NT2/D1 (cell line): ENCODE results near the gene TRAPPC5.
A peak's percentile ranks its signal among the peaks of the same experiment; 100 is the strongest.

Source experiments
- DNase-seq: peaks from one replicate; pipeline ENCODE4 v3.0.0-alpha.2; 2011; ENCODE audit warnings: low read depth, low spot score
- H3K27me3 ChIP-seq: 2 replicates; pipeline ENCODE4 v1.6.0; 2011; ENCODE audit warnings: mild to moderate bottlenecking; ENCODE audit not compliant: insufficient read length, insufficient read depth
- H3K36me3 ChIP-seq: 2 replicates; pipeline ENCODE4 v1.6.1; 2011; ENCODE audit warnings: mild to moderate bottlenecking, low read length, mixed read lengths; ENCODE audit not compliant: insufficient read depth, insufficient read length
- H3K4me1 ChIP-seq: 2 replicates; pipeline ENCODE4 v1.5.1; 2011; ENCODE audit not compliant: insufficient read depth, insufficient read length
- H3K4me3 ChIP-seq: 2 replicates; pipeline ENCODE4 v1.5.1; 2011; ENCODE audit warnings: low read depth; ENCODE audit not compliant: insufficient read length
- H3K9ac ChIP-seq: 2 replicates; pipeline ENCODE4 v1.6.0; 2011; ENCODE audit warnings: low read depth; ENCODE audit not compliant: insufficient read length
- H3K9me3 ChIP-seq: 2 replicates; pipeline ENCODE4 v1.5.1; 2011; ENCODE audit warnings: mild to moderate bottlenecking, low read length; ENCODE audit not compliant: insufficient read depth
- SUZ12 ChIP-seq: IDR thresholded peaks from 2 replicates; pipeline ENCODE4 v1.6.1; 2011; ENCODE audit not compliant: insufficient read length, insufficient read depth; ENCODE audit errors: extremely low read depth
- YY1 ChIP-seq: IDR thresholded peaks from 2 replicates; pipeline ENCODE4 v1.6.1; 2011; ENCODE audit not compliant: insufficient read length, insufficient read depth
- ZNF274 ChIP-seq: IDR thresholded peaks from 2 replicates; pipeline ENCODE4 v1.6.1; 2011; ENCODE audit warnings: mild to moderate bottlenecking, low read depth, low read length

Gene TRAPPC5

GRCh38 chr19:7703332-7703731 lies 22.7 kb downstream of the TRAPPC5 start:
- Histone ChIP-seq H3K9ac (no peak overlapping the region), H3K36me3 (no peaks in the 10 kb centered on the region), H3K4me1 (peaks cover 12% of the 10 kb centered on the region), H3K9me3 (no peaks in the 10 kb centered on the region), H3K4me3 (no peak overlapping the region), H3K27me3 (peaks cover 16% of the 10 kb centered on the region)
- TF ChIP-seq ZNF274 (no peak), YY1 (no peak), SUZ12 (no peak)
- no peak for DNase-seq

DNA sequence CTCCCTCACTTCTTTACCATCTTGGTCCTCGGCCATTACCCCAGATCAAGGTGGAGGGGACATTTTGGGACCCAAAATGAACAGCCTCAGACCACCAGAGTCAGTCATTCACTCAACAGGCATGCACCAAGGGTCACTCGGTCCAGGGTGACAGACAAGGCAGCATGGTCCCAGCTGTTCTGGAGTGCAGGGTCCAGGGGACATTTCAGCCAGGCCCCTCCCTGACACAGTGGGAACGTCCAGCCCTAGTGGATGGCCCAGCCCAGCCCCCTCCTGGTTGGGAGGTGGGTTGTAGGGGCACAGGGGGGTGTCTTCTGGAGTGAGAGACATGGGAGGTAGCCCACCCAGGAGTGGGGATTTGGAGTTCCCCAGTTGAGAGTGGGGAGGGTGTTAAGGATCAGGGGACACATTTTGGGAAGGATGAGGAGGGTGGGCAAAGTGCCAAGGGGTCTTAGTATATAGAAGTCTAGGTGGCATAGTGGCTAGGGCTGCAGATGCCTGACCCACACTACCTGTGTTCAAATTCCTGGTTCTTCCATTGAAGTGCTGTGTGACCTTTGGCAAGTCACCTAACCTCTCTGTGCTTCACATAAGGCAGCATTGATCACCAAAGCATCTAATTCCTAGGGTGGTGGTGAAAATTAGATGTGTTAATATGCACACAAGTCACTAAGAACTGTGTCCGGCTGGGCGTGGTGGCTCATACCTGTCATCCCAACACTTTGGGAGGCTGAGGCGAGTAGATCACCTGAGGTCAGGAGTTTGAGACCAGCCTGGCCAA lies 23.8 kb downstream of the TRAPPC5 start:
- TF ChIP-seq SUZ12 = no peak
- no peak for TF ChIP-seq YY1
- no peaks in the 10 kb centered on the region for H3K36me3 ChIP-seq
- no peak for DNase-seq
- H3K9ac ChIP-seq = no peak overlapping the region
- peaks cover 4% of the 10 kb centered on the region for H3K4me1 ChIP-seq
- peaks cover 5% of the 10 kb centered on the region for H3K27me3 ChIP-seq
- H3K9me3 ChIP-seq = no peaks in the 10 kb centered on the region
- no peak overlapping the region for H3K4me3 ChIP-seq

DNA sequence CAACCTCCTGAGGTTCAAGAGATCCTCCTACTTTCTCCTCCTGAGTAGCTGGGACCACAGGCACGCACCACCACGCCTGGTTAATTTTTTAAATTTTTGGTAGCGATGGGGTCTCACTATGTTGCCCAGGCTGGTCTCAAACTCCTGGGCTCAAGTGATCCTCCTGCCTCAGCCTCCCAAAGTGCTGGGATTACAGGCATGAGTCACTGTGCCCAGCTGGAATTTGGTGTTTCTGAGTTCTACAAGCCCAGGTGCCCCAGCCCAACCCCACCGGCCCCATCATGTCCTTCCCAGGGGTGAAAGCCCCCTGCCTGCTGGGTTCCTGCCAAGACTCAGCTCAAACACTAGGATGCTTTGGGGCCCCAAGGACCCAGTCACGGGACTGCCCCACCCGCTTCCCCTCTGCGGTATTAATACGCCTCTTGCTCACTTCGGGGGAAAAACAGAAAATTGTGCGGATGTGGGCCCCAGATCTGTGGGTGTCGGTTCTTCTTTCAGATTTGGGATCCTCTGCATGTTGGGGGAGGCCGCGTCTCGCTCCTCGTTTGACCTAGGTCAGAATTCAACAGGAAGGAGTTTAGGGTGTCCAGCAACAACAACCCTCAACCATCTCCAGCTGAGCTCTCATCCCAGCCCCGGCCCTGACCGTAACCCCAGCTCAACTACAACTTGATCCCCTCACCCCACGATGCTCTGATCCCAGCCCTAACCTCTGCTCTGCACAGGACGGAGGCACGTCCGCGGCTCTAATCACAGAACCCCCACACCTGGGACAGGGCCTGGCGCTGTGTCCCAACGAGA lies 25.0 kb downstream of the TRAPPC5 start:
- no peaks in the 10 kb centered on the region for H3K27me3 ChIP-seq
- TF ChIP-seq YY1 (no peak), SUZ12 (no peak), ZNF274 (no peak)

DNA sequence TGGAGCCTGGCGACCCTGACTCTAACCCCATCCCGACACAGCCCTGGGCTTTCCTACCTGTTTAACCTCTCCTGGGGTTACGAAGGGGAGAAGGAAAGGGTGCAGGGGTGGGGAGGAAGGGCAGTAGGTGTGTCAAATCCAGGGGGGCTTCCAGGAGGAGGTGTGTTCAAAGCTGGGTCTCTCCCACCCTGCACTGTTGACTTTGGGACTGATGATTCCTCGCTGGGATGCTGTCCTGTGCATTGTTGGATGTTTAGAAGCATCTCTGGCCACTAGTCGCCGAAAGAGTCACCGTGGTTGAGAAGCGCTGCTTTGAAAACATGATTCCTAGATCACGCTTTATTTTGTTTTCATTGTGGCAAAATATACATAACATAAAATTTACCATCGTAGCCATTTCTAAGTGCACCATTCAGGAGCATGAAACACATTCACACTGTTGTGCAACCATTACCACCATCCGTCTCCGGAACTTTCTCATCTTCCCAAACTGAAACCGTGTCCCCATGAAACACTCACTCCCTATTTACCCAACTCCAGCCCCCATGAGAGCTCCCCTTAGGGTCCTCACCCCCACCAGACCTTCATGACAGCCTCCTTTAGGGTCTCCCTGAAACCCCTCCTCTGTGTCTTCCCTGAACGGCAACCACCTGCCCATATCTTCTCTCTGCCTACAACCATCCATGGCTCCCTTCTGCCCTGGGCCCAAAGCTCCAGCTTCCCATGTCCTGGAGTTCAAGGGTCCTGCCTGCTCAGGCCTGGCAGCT lies 25.7 kb downstream of the TRAPPC5 start:
- Histone ChIP-seq H3K4me1 (peaks cover 4% of the 10 kb centered on the region), H3K36me3 (no peaks in the 10 kb centered on the region), H3K9me3 (no peaks in the 10 kb centered on the region), H3K4me3 (no peak overlapping the region), H3K9ac (no peak overlapping the region), H3K27me3 (no peaks in the 10 kb centered on the region)
- no peak for DNase-seq
- TF ChIP-seq ZNF274 (no peak), SUZ12 (no peak), YY1 (no peak)

More for the DNA sequence above, 25.0 kb downstream of the TRAPPC5 start:
- H3K36me3 ChIP-seq = no peaks in the 10 kb centered on the region
- no peak overlapping the region for H3K9ac ChIP-seq
- H3K4me3 ChIP-seq = no peak overlapping the region
- peaks cover 4% of the 10 kb centered on the region for H3K4me1 ChIP-seq
- no peak for DNase-seq
- no peaks in the 10 kb centered on the region for H3K9me3 ChIP-seq

DNA sequence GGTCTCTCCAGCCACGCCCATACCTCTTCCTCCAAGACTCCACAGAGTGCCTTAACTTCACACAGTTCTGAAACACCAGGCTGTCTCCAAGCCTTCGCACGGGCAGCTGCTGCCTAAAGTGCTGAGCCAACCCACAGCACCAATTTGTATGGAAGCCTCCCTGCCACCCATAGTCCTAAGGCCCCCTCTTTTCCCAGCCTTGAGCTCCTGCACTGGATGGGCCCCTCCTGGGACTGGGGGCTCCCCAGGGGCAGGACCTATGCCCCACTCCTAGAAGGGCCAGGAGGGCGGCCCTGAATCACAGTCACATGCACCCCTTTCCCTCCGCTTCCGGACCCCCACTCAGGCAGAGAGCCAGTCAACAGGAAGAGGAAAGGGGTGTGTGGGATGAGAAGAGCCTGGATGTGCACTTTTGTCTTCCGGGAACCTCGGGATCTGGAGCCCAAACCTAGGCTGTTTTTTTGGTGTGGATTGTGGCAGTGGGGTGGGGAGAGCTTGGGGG lies 26.4 kb downstream of the TRAPPC5 start:
- DNase-seq = no peak
- H3K4me1 ChIP-seq = peaks cover 4% of the 10 kb centered on the region
- TF ChIP-seq SUZ12 = no peak
- no peak for TF ChIP-seq ZNF274
- TF ChIP-seq YY1 = no peak
- H3K9me3 ChIP-seq = no peaks in the 10 kb centered on the region
- no peaks in the 10 kb centered on the region for H3K36me3 ChIP-seq
- H3K9ac ChIP-seq = peak overlapping the region; percentile 42
- no peak overlapping the region for H3K4me3 ChIP-seq
- H3K27me3 ChIP-seq = no peaks in the 10 kb centered on the region

DNA sequence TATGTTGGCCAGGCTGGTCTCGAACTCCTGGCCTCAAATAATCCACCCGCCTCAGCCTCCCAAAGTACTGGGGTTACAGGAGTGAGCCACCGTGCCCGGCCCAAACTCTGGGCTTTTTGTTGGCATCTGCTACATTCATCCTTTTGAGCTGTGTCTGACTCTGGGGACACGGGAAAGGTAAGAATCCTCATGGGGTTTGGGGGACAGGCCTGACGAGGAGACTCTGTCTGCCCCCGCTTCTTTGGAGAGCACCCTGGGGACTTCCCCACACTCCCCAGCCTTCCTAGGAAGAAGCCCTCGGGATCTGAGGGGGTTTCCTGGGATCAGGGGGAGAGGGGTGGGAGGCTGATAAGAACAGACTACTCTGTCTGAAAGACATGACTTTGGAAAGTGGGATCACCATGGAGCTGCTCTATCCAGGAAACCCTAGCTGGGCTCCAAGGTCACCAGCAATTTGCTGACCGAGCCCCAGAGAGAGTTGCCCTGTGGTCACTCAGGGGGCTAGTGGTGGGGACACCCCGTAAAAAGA lies 29.4 kb downstream of the TRAPPC5 start:
- Histone ChIP-seq H3K9me3 (no peaks in the 10 kb centered on the region), H3K4me1 (no peaks in the 10 kb centered on the region), H3K9ac (no peak overlapping the region), H3K4me3 (no peak overlapping the region), H3K27me3 (no peaks in the 10 kb centered on the region), H3K36me3 (no peaks in the 10 kb centered on the region)
- TF ChIP-seq YY1 (no peak), SUZ12 (no peak), ZNF274 (no peak)
- DNase-seq = no peak

GRCh38 chr19:7710616-7711015 lies 30.0 kb downstream of the TRAPPC5 start:
- Histone ChIP-seq H3K9ac (no peak overlapping the region), H3K36me3 (no peaks in the 10 kb centered on the region), H3K4me3 (no peak overlapping the region), H3K27me3 (no peaks in the 10 kb centered on the region), H3K9me3 (no peaks in the 10 kb centered on the region), H3K4me1 (no peaks in the 10 kb centered on the region)
- no peak for DNase-seq
- TF ChIP-seq SUZ12 (no peak), YY1 (no peak), ZNF274 (no peak)
